Adrenal gland (tissue), 12 donors: Measurements from ENCODE around the gene FGF14. TPM values are rescaled to one million over a fixed set of nuclear protein-coding genes. Genes with fewer than 3 reads are reported as not detected.

ENCODE experiments used
- DNase-seq, 7 donors: peaks; one replicate each; pipeline ENCODE4 v3.0.0-alpha.2; 2019 to 2020
- H3K27ac ChIP-seq, 5 donors: fragments of 200-600 bp; sonication (generic) in 4 of 5; 1 replicate in 3 of 5; 2 replicates in 2 of 5; pipeline versions ENCODE4 v1.5.1 to v1.8.0; 2016 to 2020; ENCODE audit warnings: mild to moderate bottlenecking in 1 of 5
- H3K27me3 ChIP-seq: fragments of 200-600 bp; 2 replicates; pipeline ENCODE4 v1.8.0; 2021
- H3K36me3 ChIP-seq, 2 donors: fragments of 200-600 bp; replicated peaks in 1 of 2; 1 replicate in 1 of 2; 2 replicates in 1 of 2; pipeline versions ENCODE4 v1.5.1 to v1.8.0; 2018 to 2022
- H3K4me1 ChIP-seq, 2 donors: fragments of 200-600 bp; replicated peaks in 1 of 2; 1 replicate in 1 of 2; 2 replicates in 1 of 2; pipeline versions ENCODE4 v1.5.1 to v1.8.0; 2018 to 2021
- H3K4me3 ChIP-seq, 4 donors: fragments of 200-600 bp; sonication (generic) in 3 of 4; one replicate each; pipeline ENCODE4 v1.5.1; 2016 to 2018
- H3K9me3 ChIP-seq, 3 donors: fragments of 200-600 bp; sonication (generic) in 1 of 3; replicated peaks in 1 of 3; 1 replicate in 2 of 3; 2 replicates in 1 of 3; pipeline versions ENCODE4 v1.5.1 to v1.8.0; 2016 to 2021
- POLR2A ChIP-seq, 2 donors: fragments of 450-650 bp; IDR thresholded peaks; one replicate each; pipeline ENCODE4 v1.6.1; 2017; ENCODE audit warnings: antibody characterized with exemption in 2 of 2, mild to moderate bottlenecking in 2 of 2, moderate library complexity in 1 of 2
- WGBS, 4 donors: extraction: QIAGEN DNeasy Blood & Tissue Kit in 2 of 4; methylation state at CpG; one replicate each; pipeline versions ENCODE4 v1.1.5 to v1.1.7; 2013 to 2017; 5-methylcytosine and 5-hydroxymethylcytosine counted together
- intact Hi-C, 2 donors: fragments of 100-400 bp; cut with DNase I; formaldehyde crosslinking; loops; one replicate each; pipeline versions ENCODE4 v1.14.1 to v1.15.0; 2022 to 2023
- polyA plus RNA-seq, 3 donors: library from polyadenylated mRNA; stranded (reverse); fragments of 200-250 nt in 2 of 3; fragments of 350-450 nt in 1 of 3; fragmentation: Illumina TruSeq in 1 of 3; extraction: RNeasy Lipid Tissue Mini Kit (QIAGEN cat#74804) in 1 of 3; gene quantifications; one replicate each; pipeline ENCODE4 v1.2.3, GENCODE V29; 2013 to 2014
- total RNA-seq, 9 donors: library from RNA; depleted of rRNA in 4 of 9; stranded (reverse); fragments of >200 nt in 4 of 9; fragments of 120-200 nt in 1 of 9; fragmentation: NEBNext Ultra II Directional in 1 of 9; extraction: Animal tissue kit (Norgen Biotek cat#: 25700) in 1 of 9; gene quantifications; one replicate each; pipeline versions ENCODE4 v1.1.0 to v1.2.4, GENCODE V29; 2013 to 2023
- TF ChIP-seq, protein P1 (sequence below), 6 experiments: fragments of 450-650 bp in 4 of 6; fragments of 200-600 bp in 2 of 6; sonication (generic) in 1 of 6; IDR thresholded peaks; 1 replicate in 5 of 6; 2 replicates in 1 of 6; pipeline versions ENCODE4 v1.5.1 to v1.8.0; 2016 to 2021; ENCODE audit warnings: antibody characterized with exemption in 6 of 6, mild to moderate bottlenecking in 2 of 6, moderate library complexity in 1 of 6
- donor health status: healthy with polysubstance abuse.
- donor health status: Bipolar disorder and iron deficiency.
- donor health status: DM: yes; HTN: yes; CAD: no.
- donor health status: DM: no; HTN: no; CAD: no.
- donor health status: DM: no; HTN: no; CAD: no.
- donor health status: DM: yes; HTN: yes; CAD: no.

Gene FGF14
- total and polyA plus RNA-seq, 12 donors = 0.32 to 9.3 (median 2.8) TPM; not detected in 2

DNA sequence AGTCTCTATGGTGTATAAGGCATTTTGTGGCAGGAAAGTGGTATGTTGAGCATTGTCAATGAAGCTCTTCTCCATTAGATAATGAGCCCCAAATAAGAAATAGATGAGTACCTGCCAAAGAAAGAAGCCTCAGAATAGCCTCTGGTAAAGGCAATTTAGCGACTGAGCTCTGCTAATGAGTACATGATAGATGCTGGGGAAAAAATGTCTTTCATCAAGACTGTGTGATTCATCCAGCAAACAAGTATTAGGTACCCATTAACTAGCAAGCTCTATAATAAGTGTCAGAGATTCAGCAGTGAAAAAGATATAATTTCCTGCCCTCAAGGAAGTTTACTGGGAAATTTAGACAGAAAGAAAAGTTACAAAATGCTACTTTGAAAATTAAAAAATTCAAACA, 654.8 kb downstream of the FGF14 start:
- no peaks in the 10 kb centered on the region for H3K27me3 ChIP-seq
- no peak for DNase-seq
- intact Hi-C loops = no loop called here
- no peak overlapping the region for H3K4me3 ChIP-seq
- TF ChIP-seq POLR2A (IDR thresholded peaks at IDR 0.05) = no peak
- TF ChIP-seq, protein P1, sequence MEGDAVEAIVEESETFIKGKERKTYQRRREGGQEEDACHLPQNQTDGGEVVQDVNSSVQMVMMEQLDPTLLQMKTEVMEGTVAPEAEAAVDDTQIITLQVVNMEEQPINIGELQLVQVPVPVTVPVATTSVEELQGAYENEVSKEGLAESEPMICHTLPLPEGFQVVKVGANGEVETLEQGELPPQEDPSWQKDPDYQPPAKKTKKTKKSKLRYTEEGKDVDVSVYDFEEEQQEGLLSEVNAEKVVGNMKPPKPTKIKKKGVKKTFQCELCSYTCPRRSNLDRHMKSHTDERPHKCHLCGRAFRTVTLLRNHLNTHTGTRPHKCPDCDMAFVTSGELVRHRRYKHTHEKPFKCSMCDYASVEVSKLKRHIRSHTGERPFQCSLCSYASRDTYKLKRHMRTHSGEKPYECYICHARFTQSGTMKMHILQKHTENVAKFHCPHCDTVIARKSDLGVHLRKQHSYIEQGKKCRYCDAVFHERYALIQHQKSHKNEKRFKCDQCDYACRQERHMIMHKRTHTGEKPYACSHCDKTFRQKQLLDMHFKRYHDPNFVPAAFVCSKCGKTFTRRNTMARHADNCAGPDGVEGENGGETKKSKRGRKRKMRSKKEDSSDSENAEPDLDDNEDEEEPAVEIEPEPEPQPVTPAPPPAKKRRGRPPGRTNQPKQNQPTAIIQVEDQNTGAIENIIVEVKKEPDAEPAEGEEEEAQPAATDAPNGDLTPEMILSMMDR (IDR thresholded peaks at IDR 0.05) = no peak
- H3K9me3 ChIP-seq = no peaks in the 10 kb centered on the region
- WGBS, 4 donors = 75 to 95% (median 87%) methylated on average over 1 of the region's 1 CpG
- H3K27ac ChIP-seq = no peak overlapping the region
- no peaks in the 10 kb centered on the region for H3K36me3 ChIP-seq
- H3K4me1 ChIP-seq = no peaks in the 10 kb centered on the region

DNA sequence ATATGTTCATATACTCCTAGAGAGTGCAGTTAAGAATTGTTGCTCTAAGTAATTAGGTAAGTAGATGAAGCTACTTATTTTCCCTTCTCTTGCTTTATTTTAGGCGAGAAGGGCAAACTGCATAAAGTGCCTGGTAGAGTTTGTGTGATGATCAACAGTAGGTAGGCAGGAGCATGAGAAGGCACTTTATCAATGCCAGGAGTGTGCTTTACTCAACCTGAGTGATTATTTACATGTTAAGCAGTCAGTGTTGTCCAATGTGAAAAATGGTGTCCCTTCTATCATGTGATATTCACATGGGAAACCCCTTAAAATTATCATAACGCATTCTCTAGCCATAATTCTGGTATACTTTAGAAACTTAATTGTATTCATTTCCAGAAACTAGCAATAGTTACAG, 655.3 kb downstream of the FGF14 start:
- 77 to 95% (median 89%) methylated on average over 2 of the region's 2 CpGs for WGBS, 4 donors
- Histone ChIP-seq H3K4me1 (no peaks in the 10 kb centered on the region), H3K9me3 (no peaks in the 10 kb centered on the region), H3K27ac (no peak overlapping the region), H3K36me3 (no peaks in the 10 kb centered on the region), H3K27me3 (no peaks in the 10 kb centered on the region), H3K4me3 (no peak overlapping the region)
- intact Hi-C loops = no loop called here
- DNase-seq = no peak
- TF ChIP-seq POLR2A (IDR thresholded peaks at IDR 0.05) = no peak
- TF ChIP-seq, protein P1 (IDR thresholded peaks at IDR 0.05) = no peak

DNA sequence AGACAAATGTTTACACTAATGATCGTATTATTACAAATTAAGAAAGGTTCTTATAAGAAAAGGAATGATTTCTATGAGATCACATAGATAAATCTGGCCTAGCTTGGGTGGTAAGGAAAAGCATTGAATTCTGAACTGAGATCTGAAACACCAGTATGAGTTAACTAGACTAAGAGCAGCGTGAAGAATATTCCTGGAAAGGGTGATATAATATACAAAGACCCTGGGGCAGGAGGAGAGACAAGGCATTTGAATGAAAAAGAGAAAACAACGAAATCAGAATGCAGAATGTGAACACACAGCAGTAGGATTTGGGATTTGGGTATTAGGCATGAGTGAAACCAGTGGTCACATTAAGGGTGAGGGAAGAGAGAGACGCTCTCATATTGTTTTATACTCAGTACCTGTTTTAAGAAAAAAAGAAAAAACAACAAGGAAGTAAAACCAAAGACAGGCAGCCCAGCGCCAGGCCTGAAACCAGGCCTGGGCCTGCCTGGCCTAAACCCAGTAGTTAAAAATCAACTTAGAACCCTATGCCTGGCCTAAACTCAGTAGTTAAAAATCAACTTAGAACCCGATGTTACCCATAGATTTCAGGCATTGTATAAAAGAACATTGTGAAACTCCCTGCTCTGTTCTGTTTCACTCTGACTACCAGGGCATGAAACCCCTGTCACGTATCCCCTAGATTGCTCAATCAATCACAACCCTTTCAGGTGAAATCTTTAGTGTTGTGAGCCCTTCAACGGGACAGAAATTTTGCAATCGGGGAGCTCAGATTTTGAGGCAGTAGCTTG, 662.3 kb downstream of the FGF14 start:
- H3K36me3 ChIP-seq = no peaks in the 10 kb centered on the region
- intact Hi-C loops = no loop called here
- H3K27ac ChIP-seq = no peak overlapping the region
- 83 to 90% (median 87%) methylated on average over 9 of the region's 9 CpGs for WGBS, 4 donors
- no peak overlapping the region for H3K4me3 ChIP-seq
- DNase-seq = no peak
- H3K9me3 ChIP-seq = no peaks in the 10 kb centered on the region
- H3K27me3 ChIP-seq = no peaks in the 10 kb centered on the region
- no peaks in the 10 kb centered on the region for H3K4me1 ChIP-seq
- TF ChIP-seq POLR2A (IDR thresholded peaks at IDR 0.05) = no peak
- TF ChIP-seq, protein P1 (IDR thresholded peaks at IDR 0.05) = no peak

DNA sequence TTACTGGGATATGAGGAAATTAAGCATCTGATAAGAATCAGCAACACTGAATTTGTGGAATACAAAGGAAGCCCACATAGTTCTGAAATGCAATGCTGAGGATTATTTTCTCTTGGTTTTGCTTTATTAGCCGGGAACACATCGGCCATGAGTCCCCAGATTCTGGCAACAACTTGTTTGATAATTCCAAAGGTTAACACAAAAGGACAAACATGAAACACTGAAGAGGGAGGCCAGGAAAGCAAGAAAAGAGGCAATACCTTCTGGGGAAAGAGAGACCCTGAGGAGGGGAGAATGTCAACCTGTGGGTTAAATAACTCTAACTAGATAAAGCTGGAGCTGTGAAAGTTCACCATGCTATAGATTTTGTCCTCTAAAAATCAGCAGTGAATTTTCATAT, 663.5 kb downstream of the FGF14 start:
- no peak for TF ChIP-seq POLR2A (IDR thresholded peaks at IDR 0.05)
- TF ChIP-seq, protein P1 (IDR thresholded peaks at IDR 0.05) = no peak
- Histone ChIP-seq H3K4me1 (no peaks in the 10 kb centered on the region), H3K4me3 (no peak overlapping the region), H3K9me3 (no peaks in the 10 kb centered on the region), H3K27ac (no peak overlapping the region), H3K27me3 (no peaks in the 10 kb centered on the region), H3K36me3 (no peaks in the 10 kb centered on the region)
- 62 to 80% (median 72%) methylated on average over 2 of the region's 2 CpGs for WGBS, 4 donors
- DNase-seq = no peak
- intact Hi-C loops = no loop called here
